Measurements from ENCODE around the gene SMPDL3A. TPM values are rescaled to one million over a fixed set of nuclear protein-coding genes. Genes with fewer than 3 reads are reported as not detected.

The SMPDL3A gene
- total and polyA plus RNA-seq, 2 of the 13 experiments (the other 11 are each of a cell fraction or from before 2014, with no cell fraction given), result 7.8 to 17.3 TPM

- no peak for TF ChIP-seq ZNF430 (CRISPR knock-in tag; IDR thresholded peaks at IDR 0.05)
- TF ChIP-seq, protein P1, sequence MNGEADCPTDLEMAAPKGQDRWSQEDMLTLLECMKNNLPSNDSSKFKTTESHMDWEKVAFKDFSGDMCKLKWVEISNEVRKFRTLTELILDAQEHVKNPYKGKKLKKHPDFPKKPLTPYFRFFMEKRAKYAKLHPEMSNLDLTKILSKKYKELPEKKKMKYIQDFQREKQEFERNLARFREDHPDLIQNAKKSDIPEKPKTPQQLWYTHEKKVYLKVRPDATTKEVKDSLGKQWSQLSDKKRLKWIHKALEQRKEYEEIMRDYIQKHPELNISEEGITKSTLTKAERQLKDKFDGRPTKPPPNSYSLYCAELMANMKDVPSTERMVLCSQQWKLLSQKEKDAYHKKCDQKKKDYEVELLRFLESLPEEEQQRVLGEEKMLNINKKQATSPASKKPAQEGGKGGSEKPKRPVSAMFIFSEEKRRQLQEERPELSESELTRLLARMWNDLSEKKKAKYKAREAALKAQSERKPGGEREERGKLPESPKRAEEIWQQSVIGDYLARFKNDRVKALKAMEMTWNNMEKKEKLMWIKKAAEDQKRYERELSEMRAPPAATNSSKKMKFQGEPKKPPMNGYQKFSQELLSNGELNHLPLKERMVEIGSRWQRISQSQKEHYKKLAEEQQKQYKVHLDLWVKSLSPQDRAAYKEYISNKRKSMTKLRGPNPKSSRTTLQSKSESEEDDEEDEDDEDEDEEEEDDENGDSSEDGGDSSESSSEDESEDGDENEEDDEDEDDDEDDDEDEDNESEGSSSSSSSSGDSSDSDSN (CRISPR knock-in tag; IDR thresholded peaks at IDR 0.05), result no peak; the same call in 1 of the 2 replicates
- TF ChIP-seq SMYD3 (CRISPR knock-in tag; IDR thresholded peaks at IDR 0.05), result no peak
- TF ChIP-seq FIP1L1 (IDR thresholded peaks at IDR 0.05; ENCODE audit: borderline replicate concordance, insufficient read depth, low read depth, low read length), result no peak
- no peak for TF ChIP-seq ZNF510 (CRISPR knock-in tag; IDR thresholded peaks at IDR 0.05; ENCODE audit: low read depth)
- no peak for TF ChIP-seq SRF (IDR thresholded peaks at IDR 0.05; ENCODE audit: low read depth, low read length)
- 0 out of 2 replicates have a peak, but pooled peaks have one; percentile 7 for TF ChIP-seq ZNF615 (CRISPR knock-in tag; IDR thresholded peaks at IDR 0.05; ENCODE audit: borderline replicate concordance)
- no peak for TF ChIP-seq FOXP1 (IDR thresholded peaks at IDR 0.05)
- peak; percentile 72 for TF ChIP-seq FOXP1 (CRISPR knock-in tag; IDR thresholded peaks at IDR 0.05)
- no peak for TF ChIP-seq U2AF1 (optimal IDR thresholded peaks at IDR 0.05; ENCODE audit: low read depth, low read length)
- TF ChIP-seq ZNF569 (CRISPR knock-in tag; IDR thresholded peaks at IDR 0.05; ENCODE audit: borderline replicate concordance), result no peak
- TF ChIP-seq, protein P2, sequence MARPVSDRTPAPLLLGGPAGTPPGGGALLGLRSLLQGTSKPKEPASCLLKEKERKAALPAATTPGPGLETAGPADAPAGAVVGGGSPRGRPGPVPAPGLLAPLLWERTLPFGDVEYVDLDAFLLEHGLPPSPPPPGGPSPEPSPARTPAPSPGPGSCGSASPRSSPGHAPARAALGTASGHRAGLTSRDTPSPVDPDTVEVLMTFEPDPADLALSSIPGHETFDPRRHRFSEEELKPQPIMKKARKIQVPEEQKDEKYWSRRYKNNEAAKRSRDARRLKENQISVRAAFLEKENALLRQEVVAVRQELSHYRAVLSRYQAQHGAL (CRISPR knock-in tag; IDR thresholded peaks at IDR 0.05; ENCODE audit: not compliant biosample characterization), result no peak
- TF ChIP-seq ZNF501 (CRISPR knock-in tag; IDR thresholded peaks at IDR 0.05), result no peak
- no peak for TF ChIP-seq TBP (CRISPR knock-in tag; IDR thresholded peaks at IDR 0.05)
- 0 out of 2 replicates have a peak, but pooled peaks have one; percentile 63 for TF ChIP-seq ZNF44 (CRISPR knock-in tag; IDR thresholded peaks at IDR 0.05)
- TF ChIP-seq TEAD3 (CRISPR knock-in tag; optimal IDR thresholded peaks at IDR 0.05; ENCODE audit: borderline replicate concordance), result peak; percentile 68
- TF ChIP-seq, protein P3, sequence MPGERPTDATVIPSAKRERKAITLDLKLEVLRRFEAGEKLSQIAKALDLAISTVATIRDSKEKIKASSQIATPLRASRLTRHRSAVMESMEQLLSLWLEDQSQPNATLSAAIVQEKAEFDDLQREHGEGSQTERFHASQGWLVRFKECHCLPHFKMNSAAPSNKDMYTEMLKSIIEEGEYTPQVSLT (CRISPR knock-in tag; IDR thresholded peaks at IDR 0.05; ENCODE audit: borderline replicate concordance, low read depth), result no peak
- peak; percentile 52; the same call in 1 of the 2 replicates for TF ChIP-seq ZNF614 (CRISPR knock-in tag; IDR thresholded peaks at IDR 0.05; ENCODE audit: borderline replicate concordance)
- no peak; the same call in none of the 2 replicates for TF ChIP-seq DNMT3B (CRISPR knock-in tag; conservative IDR thresholded peaks at IDR 0.05)
- no peak for TF ChIP-seq AGO1 (IDR thresholded peaks at IDR 0.05; ENCODE audit: low read depth, low read length, poor library complexity, severe bottlenecking)
- TF ChIP-seq, protein P4, sequence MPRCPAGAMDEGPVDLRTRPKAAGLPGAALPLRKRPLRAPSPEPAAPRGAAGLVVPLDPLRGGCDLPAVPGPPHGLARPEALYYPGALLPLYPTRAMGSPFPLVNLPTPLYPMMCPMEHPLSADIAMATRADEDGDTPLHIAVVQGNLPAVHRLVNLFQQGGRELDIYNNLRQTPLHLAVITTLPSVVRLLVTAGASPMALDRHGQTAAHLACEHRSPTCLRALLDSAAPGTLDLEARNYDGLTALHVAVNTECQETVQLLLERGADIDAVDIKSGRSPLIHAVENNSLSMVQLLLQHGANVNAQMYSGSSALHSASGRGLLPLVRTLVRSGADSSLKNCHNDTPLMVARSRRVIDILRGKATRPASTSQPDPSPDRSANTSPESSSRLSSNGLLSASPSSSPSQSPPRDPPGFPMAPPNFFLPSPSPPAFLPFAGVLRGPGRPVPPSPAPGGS (CRISPR knock-in tag; IDR thresholded peaks at IDR 0.05), result no peak
- 0 out of 2 replicates have a peak, but pooled peaks have one; percentile 28 for TF ChIP-seq ZNF790 (CRISPR knock-in tag; IDR thresholded peaks at IDR 0.05; ENCODE audit: borderline replicate concordance)
- no peak for TF ChIP-seq GTF3A (CRISPR knock-in tag; conservative IDR thresholded peaks at IDR 0.05)
Observed at GRCh38 chr6:122790423-122791309, 1.6 kb downstream of the SMPDL3A start (continued).
